ENCODE data around the gene AGAP1.

AGAP1 gene

GRCh38 chr2:235897992-235898391, 404.1 kb downstream of the AGAP1 start:
- no peak for DNase-seq

DNA sequence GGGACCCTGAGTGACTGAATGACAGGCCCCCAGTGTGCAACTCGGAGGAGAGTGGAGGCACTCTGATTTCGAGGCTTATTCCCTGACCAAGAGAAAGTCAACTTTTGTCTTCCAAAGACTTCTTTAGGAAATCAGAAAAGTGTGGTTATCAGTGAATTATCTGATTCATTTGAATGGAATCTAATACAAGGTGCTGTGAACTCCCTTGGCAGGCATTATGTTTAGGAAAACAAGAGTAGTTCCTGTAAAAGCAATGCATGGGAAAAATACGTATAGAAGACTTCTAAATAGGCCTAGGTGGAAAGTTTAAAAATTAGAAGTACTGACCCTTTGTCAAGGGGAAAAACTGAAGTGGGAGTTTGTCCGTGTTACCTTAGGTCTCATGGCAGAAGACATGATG, 404.9 kb downstream of the AGAP1 start:
- DNase-seq: no peak

DNA sequence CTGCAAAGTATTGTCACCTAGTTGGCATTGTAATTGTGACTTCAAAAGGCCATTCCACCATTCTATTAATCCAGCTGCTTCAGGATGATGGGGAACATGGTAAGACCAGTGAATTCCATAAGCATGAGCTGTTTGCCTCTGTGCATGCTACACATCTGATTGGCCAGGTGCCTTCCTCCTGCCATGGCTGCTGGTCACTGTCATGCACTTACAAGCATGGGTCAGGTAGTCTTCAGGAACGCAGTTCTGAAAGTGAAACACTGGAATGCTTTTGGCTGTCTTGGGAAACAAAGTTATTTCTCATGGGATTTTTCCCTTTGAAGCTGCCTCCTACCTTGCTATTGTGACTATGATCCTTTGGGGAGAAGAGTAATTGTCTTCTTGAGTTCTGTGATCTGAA, 406.8 kb downstream of the AGAP1 start:
- DNase-seq: no peak

- no peak for DNase-seq
Observed at GRCh38 chr2:235901243-235901642, 407.4 kb downstream of the AGAP1 start.

- DNase-seq: no peak
Observed at GRCh38 chr2:235903782-235904584, 410.1 kb downstream of the AGAP1 start.

GRCh38 chr2:235904585-235904931, 410.7 kb downstream of the AGAP1 start:
- no peak for DNase-seq

GRCh38 chr2:235908826-235909225, 415.0 kb downstream of the AGAP1 start:
- DNase-seq: no peak

- no peak for DNase-seq
Observed at GRCh38 chr2:235909358-235909757, 415.5 kb downstream of the AGAP1 start.

DNA sequence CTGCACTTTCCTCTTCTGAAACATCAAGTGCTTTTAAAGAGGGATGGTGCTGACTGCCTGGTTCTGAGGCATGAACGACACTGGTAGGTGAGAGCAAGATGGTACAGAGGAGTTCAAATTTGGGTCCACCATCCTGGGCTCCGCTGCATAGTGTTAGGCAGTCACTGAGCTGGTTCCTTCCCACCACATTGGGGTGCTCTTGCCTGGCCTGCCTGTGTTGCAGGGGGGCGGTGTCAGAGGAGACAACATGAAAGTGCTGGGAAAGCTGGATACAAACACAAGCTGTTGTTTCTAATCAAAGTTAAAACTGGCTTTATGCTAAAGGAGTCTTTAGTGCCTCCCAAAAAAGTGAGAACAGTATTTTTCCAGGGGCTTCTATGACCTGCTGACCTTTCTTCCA, 416.2 kb downstream of the AGAP1 start:
- no peak for DNase-seq

DNA sequence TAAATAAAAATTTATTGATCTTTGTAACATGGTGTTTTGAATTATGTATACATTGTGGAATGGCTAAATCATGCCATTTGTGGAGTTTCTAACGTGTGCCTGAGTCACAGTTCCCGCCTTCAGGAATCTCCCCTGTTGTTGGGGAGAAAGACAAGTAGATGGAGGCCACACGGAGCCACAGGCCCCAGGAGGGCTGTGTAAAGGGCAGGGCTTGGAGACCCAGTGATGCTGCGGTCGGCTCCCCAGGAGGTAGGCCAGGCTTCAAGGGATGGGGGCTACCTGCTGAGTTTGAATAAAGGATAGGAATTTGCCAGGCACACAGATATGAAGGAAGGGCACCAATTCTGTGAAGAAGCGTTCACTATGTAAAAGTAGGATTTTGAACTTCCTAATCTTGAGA, 417.3 kb downstream of the AGAP1 start:
- no peak for DNase-seq

DNA sequence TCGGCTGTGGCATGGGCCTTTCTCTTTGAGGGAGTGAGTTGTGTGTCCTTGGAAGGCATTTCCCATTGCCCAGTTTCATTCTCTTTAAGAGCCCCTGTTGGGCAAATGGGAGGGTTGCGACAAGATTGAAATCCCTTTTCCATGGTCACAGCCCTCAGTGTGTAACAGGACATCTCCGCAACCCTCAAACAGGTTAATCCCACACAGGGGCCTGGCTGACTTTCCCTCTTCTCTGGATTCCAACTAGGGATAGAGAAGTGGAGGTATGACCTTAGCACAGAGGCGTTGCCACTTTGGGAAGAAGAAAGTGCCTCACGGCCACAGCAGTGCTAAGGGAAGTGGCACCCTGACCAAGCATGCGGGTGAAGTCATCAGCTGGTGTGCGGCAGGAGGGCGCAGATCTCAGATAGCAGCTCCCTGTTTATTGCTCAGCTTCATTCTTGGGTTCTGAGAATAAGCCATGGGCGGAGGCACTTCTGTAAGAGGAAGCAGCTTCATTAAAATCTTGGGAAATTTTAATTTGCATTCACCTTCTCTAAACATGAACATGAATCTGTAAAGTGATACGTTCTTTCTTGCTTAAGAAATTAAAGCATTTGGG, 417.9 kb downstream of the AGAP1 start:
- no peak for DNase-seq

- no peak for DNase-seq
Observed at GRCh38 chr2:235914756-235915155, 420.9 kb downstream of the AGAP1 start.

- DNase-seq: no peak
Observed at GRCh38 chr2:235917506-235917905, 423.7 kb downstream of the AGAP1 start.

- no peak for DNase-seq
Observed at GRCh38 chr2:235918876-235919275, 425.0 kb downstream of the AGAP1 start.

- DNase-seq: no peak
Observed at GRCh38 chr2:235920216-235920865, 426.5 kb downstream of the AGAP1 start.

- no peak for DNase-seq
Observed at GRCh38 chr2:235921508-235922191, 427.8 kb downstream of the AGAP1 start.

DNA sequence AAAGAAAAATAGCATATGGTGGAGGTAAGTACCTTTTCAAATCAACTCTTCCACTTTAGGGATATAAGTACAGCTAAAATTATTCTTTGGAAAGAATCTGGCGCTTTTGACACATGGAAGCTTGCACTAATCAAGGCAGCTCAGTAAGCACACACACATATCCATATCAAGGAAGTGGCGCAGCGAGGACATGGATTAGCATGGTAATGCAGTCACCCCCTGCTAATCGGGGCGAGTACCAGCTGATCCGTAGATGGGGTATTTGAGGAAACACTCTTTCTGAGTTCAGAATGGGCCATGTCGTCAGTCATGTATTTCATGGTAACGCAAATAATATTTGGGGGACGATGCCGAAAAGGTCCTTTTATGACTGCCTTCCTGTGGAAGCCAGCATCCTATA, 429.0 kb downstream of the AGAP1 start:
- DNase-seq: no peak

GRCh38 chr2:235923859-235924674, 430.2 kb downstream of the AGAP1 start:
- no peak for DNase-seq

DNA sequence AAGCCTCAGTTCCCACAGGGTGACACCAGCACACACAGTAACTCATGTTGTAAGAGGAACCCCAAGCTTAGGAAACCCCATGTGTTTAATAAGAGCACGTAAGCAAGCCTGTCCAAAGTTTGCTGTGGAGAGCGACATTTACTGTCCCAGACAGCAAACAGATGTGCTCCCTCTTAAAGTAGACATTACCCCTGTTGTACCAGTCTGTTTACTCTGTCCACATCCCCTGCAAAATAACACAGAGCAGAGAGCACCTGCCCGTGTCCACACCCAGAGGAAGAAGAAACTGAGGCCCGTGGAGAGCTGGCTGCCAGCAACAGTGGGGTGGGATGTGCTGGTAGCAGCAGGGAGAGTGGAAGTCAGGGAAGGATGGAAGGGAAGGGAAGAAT, 430.8 kb downstream of the AGAP1 start:
- no peak for DNase-seq

DNA sequence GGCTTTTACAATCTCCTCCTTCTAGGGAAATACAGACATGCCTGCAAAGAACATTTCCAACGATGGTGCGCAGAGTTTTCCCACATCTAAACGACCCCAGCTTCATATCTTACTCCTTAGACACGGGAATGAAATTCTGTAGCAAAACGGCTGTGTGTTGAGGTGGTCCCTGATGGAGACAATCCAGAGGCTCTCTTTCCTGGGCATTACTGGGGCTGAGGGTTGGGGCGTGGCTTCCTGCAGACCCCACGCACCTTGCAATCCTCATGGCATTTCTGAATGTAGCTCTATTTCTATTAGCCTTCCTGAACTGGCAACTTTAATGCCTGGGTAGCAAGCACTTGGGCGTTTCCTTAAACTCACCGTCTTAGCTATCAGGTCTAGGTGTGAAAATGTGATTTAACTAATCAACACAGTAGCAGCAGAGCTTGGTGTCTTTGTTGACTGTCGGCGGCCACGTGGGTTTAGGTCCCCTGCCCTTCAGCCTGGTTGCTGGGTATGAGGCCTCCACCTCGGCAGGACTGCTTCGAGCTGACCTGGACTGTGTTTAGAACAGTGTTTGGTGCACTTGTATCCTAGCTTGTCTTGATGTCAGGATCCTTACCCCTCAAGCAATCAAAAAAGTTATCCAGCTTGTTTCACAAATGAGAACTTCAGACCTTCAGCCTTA, 431.5 kb downstream of the AGAP1 start:
- DNase-seq: no peak

DNA sequence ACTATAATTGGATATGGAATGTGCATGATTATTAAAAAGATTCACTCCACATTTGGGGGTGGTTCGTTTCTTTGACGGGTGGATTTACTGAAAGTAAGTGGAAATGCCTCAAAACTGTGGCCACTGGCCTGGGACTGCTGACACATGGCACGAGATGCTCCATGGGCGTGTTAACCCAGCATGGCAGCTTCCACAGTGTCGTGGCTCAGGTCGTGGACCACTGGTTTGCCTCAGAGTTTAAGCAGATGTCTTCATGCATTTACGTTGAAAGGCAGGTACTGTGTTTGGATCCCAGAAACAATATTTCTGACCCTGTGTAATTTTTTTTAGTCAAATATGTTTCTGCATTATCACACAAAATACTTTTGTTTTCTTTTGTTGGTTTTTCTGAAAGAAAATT, 432.4 kb downstream of the AGAP1 start:
- no peak for DNase-seq

DNA sequence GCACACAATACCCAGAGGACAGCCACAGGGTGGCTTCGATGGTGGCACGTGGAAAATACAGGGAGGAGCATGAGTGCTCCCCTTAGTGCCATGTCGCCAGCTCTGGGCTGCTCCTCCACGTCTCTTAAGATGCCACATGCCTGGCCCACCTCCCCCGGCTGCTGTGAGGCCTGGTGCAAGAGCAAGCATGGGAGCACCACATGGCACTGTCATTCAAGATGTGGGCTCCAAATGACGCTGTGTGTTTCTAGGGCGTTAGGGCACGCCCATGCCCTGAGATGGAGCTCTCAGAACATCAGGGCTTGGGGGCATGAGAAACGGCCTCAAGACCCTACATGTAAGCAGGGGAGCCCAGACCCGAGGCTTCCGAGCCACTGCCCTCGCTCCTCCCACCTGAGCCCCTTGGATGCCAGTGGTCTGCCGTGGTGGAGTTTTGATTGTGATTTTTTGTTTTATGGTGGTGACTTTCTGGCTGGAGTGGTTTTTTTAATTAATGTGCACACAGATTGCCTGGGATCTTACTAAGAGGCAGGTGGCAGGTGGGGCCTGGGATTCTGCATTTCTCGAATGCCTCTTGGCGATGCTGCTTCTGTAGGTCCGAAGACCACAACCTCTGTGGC, 435.0 kb downstream of the AGAP1 start:
- no peak for DNase-seq
